Measurements from ENCODE around the gene TTC33. TPM values are rescaled to one million over a fixed set of nuclear protein-coding genes. Genes with fewer than 3 reads are reported as not detected.

The TTC33 gene
- total RNA-seq, 1 donor: 18.6 TPM

DNA sequence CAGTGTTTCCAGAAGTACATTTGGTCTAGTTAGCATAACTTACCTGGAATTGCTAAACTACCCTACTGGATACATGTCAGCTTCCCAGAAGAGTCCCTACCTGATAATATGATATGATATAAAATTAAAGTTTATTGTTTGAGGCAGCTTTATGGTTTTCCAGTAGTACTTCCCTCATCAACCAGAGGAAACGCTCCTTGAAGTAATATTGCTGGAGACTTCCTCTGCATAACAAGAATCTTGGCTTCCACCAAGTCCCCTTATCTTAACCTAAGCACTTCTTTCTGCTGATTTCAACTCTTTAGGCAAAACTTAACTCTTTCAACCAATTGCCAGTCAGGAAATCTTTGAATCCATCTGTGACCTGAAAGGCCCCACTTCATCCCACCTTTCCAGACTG is 290.3 kb downstream of the TTC33 start:
- no peak for DNase-seq (ENCODE audit: low read depth)
- no peak overlapping the region for H3K4me3 ChIP-seq (ENCODE audit: low read depth, low read length)
- TF ChIP-seq, protein P1, sequence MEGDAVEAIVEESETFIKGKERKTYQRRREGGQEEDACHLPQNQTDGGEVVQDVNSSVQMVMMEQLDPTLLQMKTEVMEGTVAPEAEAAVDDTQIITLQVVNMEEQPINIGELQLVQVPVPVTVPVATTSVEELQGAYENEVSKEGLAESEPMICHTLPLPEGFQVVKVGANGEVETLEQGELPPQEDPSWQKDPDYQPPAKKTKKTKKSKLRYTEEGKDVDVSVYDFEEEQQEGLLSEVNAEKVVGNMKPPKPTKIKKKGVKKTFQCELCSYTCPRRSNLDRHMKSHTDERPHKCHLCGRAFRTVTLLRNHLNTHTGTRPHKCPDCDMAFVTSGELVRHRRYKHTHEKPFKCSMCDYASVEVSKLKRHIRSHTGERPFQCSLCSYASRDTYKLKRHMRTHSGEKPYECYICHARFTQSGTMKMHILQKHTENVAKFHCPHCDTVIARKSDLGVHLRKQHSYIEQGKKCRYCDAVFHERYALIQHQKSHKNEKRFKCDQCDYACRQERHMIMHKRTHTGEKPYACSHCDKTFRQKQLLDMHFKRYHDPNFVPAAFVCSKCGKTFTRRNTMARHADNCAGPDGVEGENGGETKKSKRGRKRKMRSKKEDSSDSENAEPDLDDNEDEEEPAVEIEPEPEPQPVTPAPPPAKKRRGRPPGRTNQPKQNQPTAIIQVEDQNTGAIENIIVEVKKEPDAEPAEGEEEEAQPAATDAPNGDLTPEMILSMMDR (IDR thresholded peaks at IDR 0.05; ENCODE audit: insufficient read depth, low read depth, low read length): no peak

DNA sequence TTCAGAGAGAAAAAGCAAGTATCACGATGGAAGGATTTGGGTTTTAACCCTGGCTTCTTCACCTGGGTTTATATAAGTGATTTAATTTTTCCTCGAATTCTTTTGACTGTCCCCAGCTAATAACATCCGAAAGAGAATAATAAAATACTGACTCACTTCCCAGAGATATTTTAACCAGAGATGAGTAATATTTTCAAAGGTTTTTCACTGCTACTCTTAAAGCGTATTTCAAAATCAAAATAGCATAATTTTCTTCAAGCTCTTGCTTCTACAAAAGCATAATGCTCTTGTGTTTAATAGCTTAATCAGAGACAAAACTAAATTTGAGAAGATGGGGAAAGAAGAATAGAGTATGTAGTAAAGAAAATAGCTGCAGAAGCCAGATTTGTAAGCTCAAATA is 291.2 kb downstream of the TTC33 start:
- H3K4me3 ChIP-seq (ENCODE audit: low read depth, low read length): no peak overlapping the region
- DNase-seq (ENCODE audit: low read depth): no peak
- TF ChIP-seq, protein P1 (IDR thresholded peaks at IDR 0.05; ENCODE audit: insufficient read depth, low read depth, low read length): no peak

Small RNAs within 50 kb of the gene (small RNA-seq; reads per million reads assigned to genes)
- gene RF00092 (not detected), gene RF00191 (not detected)

Other genes with a start within 250 kb of the TTC33 start
- gene PTGER4, start 76.0 kb downstream of the TTC33 start, total RNA-seq: 4.3 and 8.7 TPM in 2 replicates
- 106 and 132 TPM in 2 replicates for gene PRKAA1, start 42.4 kb upstream of the TTC33 start, total RNA-seq
- 247 and 971 TPM in 2 replicates for gene RPL37, start 79.3 kb upstream of the TTC33 start, total RNA-seq
- 8.7 and 11.7 TPM in 2 replicates for gene CARD6, start 85.4 kb upstream of the TTC33 start, total RNA-seq
- under 0.01 TPM in 1 of 2 replicates, not detected in the other for gene C7, start 153.5 kb upstream of the TTC33 start, total RNA-seq

Data from fibroblast of villous mesenchyme (primary cell).